T-helper 1 cell (primary cell): ENCODE results near the gene FRMD1.

ENCODE experiments used
- DNase-seq, 5 donors: peaks; one replicate each; pipeline ENCODE4 v3.0.0-alpha.2; 2012 to 2020

FRMD1 gene

GRCh38 chr6:168025831-168026710 is 52.9 kb downstream of the FRMD1 start:
- no peak for DNase-seq

GRCh38 chr6:168024951-168025510 is 54.0 kb downstream of the FRMD1 start:
- DNase-seq: no peak

- DNase-seq: no peak
Measured at GRCh38 chr6:168022488-168023321, 56.3 kb downstream of the FRMD1 start.

- no peak for DNase-seq
Measured at GRCh38 chr6:168021581-168021980, 57.4 kb downstream of the FRMD1 start.

- no peak for DNase-seq
Measured at GRCh38 chr6:168020242-168020641, 58.8 kb downstream of the FRMD1 start.

- no peak for DNase-seq
Measured at GRCh38 chr6:168018664-168019063, 60.3 kb downstream of the FRMD1 start.

GRCh38 chr6:168017629-168018028 is 61.4 kb downstream of the FRMD1 start:
- DNase-seq: no peak

- DNase-seq: no peak
Measured at GRCh38 chr6:168016721-168017525, 62.1 kb downstream of the FRMD1 start.

GRCh38 chr6:168016176-168016620 is 62.8 kb downstream of the FRMD1 start:
- DNase-seq: no peak

- no peak for DNase-seq
Measured at GRCh38 chr6:168015482-168016175, 63.4 kb downstream of the FRMD1 start.

GRCh38 chr6:168015009-168015408 is 64.0 kb downstream of the FRMD1 start:
- no peak for DNase-seq

- no peak for DNase-seq
Measured at GRCh38 chr6:168014428-168014827, 64.6 kb downstream of the FRMD1 start.

- no peak for DNase-seq
Measured at GRCh38 chr6:168013250-168013915, 65.6 kb downstream of the FRMD1 start.

GRCh38 chr6:168012431-168013249 is 66.4 kb downstream of the FRMD1 start:
- no peak for DNase-seq

- DNase-seq: no peak
Measured at GRCh38 chr6:168011291-168011690, 67.7 kb downstream of the FRMD1 start.

GRCh38 chr6:168009331-168009730 is 69.7 kb downstream of the FRMD1 start:
- no peak for DNase-seq

- no peak for DNase-seq
Measured at GRCh38 chr6:168007592-168008338, 71.2 kb downstream of the FRMD1 start.

GRCh38 chr6:168005796-168006195 is 73.2 kb downstream of the FRMD1 start:
- no peak for DNase-seq

- no peak for DNase-seq
Measured at GRCh38 chr6:168004945-168005344, 74.1 kb downstream of the FRMD1 start.

GRCh38 chr6:168004023-168004422 is 75.0 kb downstream of the FRMD1 start:
- no peak for DNase-seq
